Fibroblast of skin of scalp (primary cell): ENCODE data around the gene PHACTR3.

Experiments used
- DNase-seq: peaks from one replicate; pipeline ENCODE4 v3.0.0-alpha.2; 2013

PHACTR3 gene

DNA sequence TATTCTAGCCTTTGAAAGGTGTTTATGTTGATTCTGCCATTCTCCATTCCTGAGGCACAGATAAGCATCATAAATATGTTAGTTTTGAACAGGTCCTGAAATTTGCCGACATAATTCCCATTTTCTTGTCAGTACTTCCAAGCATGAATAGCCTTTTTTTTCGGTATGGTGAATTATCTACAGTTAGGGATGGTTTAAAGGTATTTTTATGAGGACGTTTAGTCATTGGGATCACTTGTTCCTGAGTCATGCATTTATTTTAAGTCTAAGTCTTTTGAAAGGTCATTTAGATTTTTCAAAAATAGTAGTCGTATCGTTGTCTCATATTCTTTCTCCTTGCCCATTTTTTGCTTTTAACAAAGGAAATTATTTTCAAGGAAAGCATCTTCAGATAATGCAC, 98.7 kb downstream of the PHACTR3 start:
- no peak for DNase-seq

DNA sequence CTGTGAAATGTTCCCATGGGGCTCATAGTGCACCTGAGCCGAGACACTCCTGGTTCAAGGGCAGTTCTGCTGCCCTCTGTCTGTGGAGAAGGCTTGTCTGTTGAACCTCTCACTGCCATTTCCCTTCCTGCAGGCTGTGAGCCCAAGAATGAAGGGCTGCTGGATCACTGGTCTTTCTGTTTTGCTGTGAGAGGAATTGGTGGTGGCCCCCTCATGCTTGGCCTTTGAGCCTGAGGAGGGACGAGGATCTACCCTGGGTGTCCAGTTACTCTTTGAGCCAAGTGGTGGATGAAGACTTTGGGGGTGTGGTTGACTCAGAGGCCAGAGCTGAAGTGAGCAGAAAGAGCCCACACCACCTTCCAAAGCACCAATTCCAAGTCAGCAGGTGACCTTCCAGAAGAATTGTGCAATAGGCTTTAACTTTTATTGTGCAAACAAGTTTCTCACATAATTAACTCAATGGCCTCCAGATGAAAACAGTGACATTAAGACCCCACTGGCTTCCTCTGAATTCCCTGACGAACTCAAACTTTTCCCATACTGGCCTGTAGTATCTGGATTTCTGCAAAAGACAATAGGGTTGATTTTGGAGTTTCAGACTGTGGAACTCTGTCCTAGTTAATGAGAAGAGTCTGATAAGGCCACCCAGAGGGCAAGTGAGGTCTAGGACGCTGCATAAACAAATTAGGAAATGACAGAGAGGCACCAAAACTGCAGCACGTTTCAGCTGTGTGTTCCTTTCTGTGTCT, 101.5 kb downstream of the PHACTR3 start:
- no peak for DNase-seq

DNA sequence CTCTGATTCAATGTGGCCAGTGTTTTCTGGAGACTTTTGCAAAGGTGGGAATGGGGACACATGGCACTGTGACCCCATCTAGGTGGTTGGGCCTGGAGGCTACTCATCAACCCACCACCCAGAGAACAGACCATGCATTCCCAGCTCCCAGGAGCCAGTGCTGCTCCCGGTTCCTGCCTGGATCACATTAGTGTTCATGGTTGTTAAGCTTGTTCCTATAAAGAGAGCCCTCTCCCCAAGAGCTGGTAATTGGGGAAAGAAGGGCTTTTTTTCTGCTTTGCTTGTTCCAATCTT, 102.0 kb downstream of the PHACTR3 start:
- DNase-seq = no peak

DNA sequence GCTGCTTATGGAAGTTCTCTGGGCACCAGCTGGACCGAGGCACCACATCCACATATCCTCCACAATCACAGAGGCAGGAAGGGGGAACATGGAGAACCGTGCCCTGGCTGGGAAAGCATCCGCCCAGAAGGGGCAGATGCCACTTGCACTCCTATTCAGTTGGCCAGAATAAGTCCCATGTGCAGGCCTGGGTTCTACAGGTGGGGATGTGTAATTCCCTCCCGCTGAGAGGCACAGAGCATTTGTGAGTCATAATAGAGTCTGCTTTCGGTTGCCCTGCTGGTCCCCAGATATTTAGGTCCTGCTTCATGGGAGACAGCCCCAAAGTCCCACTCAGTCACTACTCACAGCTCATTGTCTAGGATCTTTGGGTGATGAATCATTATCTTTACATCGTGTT, 104.0 kb downstream of the PHACTR3 start:
- DNase-seq = no peak

DNA sequence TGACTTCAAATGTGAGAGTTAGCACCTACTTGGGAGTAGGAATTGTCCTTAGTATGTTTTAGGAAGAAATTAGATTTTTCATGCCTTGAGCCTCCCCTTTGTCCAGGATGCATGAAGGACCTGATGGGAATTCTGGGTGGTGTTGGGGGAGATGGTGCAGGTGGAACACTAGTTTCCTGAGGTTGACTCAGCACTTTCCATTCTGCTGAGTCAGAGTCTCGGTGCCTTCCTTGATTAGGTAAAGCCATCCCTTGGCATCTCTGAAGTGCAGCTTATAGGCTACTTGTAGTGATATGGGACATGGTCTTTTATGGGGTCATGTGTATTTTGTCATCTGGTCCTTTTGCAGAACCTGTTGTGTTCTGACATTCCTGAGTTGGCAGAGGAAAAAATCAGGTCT, 105.3 kb downstream of the PHACTR3 start:
- no peak for DNase-seq

DNA sequence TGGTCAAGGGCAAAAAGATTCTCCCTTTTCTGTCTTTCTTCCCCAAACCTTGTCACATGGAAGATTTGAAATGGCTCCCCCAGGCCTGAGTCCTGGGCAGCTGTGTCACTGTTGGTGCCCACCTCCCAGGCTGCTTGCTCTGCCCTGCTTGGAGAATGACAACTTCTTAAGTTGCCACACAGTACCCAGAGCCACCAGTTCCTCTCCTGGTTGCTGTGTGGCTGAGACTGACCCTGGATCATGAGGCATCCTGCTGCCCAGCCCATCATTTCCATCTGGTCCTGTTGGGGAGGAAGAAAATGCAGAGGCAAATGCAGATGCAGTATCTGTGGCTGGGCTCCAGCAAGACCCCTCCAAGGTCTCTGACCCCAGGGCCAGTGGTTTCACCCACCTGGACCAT, 113.7 kb downstream of the PHACTR3 start:
- DNase-seq = no peak

DNA sequence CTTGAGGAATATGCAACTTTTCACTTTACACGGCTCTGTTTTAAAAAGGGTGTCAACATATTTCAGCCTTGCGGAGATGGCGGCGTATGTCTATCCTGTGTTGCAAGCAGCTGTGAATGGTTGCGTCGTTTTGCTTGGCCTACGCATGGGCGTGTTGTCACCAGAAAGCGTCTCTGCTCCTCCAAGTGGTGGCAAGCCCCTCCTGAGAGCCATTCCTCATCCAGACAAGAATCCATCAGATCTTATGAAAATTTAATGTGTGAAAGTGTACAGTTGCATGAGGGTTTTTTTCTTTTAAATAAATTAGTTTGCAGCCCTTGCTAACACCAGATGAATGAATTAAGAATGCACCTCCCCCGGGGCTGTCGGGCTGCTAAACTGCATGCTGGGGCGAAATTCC, 114.4 kb downstream of the PHACTR3 start:
- no peak for DNase-seq

DNA sequence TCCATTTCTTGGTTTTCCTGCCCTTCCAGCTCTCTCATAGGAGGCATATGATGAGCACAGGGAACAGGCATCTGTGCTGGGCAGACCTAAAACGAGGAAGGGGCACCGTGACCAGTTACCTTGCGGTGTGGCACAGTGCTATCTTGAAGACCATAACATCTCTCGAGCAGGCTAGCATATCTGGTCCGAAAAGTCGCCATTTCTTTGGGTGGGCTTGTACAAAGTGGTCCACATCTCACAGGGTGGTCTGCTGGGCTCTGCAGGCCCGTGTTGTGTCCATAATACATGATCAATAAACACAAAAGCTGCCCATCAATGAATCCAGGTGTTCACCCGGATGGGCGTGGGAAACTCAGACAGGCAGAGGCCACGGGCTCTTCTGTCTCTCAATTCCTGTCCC, 115.7 kb downstream of the PHACTR3 start:
- DNase-seq = no peak

DNA sequence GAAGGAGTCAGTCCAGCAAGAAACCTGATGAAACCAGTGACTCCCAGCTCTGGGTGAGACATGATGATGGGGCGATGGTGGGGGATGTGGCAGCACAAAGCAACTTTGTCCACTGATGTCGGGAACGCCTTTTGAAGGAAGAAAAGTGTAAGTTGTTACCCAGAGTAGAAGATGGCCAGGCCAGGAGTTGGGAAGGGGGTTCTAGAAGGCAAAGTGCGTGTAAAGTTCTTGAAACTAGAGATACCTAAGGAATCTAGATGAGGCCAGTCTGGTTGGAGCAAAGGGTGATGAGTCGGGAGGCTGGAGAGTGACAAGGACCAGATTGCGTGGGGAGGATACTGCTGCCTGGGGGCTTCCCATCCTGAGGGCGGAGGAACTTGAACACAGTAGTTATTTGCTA, 117.0 kb downstream of the PHACTR3 start:
- DNase-seq = no peak

DNA sequence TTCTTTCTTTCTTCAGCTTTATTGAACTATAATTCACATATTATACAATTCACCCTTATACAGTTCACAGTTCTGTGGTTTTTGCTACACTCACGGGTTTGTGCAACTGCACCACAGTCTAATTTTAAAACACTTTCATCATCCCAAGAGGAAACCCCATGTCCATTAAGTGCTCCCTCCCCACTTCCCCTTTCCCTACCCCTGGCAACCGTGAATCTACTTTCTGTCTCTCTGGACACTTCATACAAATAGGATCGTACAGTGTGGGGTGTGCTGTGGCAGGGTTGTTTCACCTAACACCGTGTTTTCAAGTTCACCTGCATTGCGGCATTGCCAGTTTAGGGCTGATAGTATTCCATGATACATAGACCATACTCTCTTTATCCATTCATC, 118.8 kb downstream of the PHACTR3 start:
- no peak for DNase-seq

DNA sequence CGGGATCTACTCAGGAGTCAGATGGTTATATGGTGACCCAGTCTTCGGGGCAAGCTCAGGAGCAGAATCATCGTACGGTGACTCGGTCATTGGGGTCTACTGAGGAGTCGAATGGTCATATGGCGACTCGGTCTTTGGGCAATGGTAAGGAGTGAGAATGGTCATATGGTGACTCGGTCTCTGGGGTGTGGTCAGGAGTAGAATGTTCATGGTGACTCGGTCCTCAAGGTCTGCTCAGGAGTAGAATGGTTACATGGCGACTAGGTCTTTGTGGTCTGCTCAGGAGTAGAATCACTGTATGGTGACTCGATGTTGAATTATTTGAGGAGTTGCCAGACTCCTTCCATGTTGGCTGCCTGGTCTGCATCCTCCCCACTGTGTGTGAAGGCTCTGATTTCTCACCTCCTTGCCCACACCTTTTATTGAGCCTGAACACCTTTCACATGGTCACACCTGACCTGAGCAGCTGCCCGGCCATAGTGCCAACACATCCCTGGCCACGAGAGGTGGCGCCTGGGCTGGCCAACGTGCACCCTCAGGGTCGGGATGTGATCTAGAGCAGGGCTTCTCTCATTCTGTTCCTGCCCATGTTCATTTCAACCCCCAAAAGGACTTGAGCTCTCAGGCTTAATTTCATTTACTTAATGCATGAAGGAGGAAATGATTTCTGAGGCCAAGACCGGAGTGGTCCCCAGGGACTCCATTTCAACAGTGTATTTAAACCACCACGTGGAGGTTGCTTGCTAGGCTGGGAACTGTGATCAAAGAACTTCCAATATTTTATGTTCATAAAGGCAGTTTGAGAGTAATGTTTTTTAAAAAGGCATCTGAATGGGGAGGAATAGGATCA, 119.5 kb downstream of the PHACTR3 start:
- DNase-seq = peak; percentile 64

DNA sequence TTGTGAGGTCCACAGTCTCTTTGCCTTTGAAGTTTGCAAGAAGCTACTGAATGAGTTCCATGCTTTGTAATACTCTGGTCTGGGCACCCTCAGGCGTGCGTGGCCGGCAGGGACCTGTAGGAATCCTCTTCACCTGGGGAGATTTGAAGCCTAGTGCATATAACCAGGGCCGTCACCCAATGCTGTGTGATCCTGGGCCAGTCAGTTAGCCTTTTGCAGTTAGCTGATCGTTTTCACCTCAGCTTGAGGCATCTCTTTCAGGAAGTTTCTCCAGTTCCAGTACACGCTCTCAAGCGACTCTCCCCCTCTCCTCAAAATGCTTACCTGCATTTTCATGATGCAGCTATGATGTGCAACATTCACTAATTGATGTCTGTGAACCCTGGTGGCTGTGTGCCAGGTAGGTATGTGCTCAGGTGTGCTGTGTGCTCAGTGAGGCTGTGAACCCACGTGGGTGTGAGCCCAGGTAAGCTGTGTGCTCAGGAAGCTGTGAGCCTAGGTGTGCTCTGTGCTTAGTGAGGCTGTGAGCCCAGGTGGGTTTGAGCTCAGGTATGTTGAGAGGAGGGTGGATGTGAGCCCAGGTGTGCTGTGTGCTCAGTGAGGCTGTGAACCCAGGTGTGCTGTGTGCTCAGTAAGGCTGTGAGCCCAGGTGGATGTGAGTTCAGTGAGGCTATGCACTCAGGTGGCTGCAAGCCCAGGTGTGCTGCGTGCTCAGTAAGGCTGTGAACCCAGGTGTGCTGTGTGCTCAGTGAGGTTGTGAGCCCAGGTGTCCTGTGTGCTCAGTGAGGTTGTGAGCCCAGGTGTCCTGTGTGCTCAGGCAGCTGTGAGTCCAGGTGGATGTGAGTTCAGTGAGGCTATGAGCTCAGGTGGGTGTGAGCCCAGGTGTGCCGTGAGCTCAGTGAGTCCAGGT, 120.4 kb downstream of the PHACTR3 start:
- no peak for DNase-seq

DNA sequence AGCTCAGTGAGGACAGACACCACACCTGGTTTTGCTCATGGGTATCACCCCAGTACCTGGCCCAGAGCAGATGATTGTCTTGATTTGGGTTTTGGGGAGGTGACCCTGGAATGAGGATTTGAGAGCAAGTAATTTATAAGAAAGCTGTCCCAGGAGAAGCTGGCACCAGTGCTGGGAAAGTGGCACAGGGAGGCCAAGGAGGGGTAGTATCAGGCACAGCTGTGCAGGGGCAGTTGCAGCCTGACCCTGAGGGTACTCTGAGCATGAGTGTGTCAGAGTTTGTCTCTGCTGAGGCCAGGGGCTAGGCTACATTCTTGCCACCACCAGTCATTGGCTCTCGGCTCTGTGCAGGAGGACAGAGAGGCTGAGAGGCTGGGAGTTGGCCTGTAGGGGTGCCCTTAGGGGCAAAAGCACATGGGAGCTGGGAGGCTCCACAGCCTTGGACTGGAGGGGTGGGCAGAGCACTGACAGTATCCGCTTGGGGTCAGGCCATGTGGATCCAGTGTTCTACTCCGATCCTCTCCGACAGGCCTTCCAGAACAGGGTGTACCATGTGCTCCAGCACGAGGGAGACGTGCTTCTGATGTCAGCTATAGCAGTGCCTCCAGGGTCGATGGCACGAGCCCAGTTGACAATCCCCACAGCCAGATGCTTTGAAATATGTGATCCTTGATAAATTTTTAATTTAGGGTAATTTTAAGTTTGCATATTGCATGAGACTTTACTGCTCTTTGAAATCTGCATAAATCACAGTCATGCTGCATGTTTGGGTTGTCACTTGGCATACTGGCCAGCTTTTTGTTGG, 121.3 kb downstream of the PHACTR3 start:
- no peak for DNase-seq

DNA sequence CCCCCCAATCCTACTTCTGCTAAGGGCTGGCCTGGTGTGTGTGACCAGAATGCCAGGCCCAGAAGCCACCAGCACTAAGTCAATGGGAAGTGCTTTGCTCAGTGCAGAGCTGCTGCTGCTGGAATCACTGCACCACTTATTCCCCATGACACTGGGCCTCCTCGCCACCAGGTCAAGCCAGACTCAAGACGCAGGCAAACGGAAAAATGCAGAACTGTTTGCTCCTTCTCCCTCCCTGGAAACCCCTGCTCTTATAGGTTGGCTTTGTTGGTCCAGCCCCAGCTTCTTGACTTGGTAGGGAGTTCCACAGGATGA, 121.9 kb downstream of the PHACTR3 start:
- DNase-seq = no peak

DNA sequence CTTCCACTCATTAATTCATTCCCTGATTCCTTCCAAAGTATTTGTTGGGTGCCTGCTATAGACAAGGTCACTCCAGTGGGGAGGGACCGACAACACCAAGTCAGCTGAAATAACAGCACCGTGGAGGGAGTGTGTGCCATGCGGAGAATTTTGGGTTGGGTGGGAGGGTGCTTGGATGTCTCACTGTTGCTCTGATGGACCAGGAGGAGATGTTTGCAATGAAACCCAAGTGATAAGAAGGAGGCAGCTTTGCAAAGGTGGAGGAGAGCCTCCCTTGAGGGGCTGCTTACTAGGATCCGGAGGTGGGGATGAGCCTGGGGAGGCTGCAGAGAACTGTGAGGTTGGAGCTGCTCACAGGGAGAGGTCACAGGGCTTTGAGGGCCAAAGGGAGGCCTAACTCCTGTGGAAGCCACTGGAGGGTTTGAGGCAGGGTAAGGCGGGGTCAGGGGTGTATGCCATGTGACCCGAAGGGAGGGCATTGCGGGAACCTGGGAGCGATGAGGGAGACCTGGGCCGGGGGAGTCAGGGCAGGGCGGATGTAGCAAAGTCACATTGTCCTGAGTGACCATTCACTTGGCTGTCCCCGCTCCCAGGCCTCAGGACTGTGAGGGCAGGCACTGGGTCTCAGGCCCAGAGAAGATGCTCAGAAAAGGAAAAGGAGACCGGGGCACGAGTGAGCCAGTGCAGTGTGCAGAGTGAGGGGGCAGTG, 124.5 kb downstream of the PHACTR3 start:
- DNase-seq = no peak

DNA sequence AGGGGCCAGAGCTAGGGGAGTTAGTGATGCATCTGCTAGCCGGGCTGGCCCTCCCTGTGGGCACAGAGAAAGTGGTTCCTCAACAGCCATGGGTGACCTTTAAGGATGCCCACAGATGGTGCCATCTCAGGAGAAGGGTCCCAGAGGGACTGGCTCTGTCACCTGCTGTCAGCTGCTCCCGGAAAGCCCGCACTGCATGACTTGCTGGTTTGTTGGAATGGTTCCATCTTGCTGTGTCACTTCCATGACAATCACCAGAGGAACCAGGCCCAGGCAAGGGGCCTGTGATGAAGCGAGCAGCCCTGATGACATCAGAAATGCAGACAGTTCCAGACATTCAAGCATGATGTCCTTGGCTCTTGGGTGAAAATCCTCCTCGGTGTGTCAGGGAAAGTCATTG, 125.2 kb downstream of the PHACTR3 start:
- DNase-seq = no peak

DNA sequence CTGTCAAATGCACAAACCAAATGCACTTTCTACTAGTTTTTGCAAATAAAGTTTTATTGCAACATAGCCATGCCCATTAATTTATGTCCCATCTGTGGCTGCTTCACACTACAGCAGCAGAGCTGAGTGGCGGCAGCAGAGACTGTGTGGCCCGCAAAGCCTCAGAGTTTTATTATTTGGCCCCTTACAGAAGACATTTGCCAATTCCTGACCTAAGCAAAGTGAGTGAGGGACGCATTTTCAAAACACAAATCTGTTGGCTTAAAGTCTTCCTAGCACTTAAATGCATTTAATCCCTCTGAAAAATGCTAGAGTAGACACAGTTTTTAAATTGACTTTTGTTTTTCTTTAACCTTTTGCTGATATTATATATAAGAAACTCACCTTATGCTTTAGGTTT, 126.4 kb downstream of the PHACTR3 start:
- no peak for DNase-seq

DNA sequence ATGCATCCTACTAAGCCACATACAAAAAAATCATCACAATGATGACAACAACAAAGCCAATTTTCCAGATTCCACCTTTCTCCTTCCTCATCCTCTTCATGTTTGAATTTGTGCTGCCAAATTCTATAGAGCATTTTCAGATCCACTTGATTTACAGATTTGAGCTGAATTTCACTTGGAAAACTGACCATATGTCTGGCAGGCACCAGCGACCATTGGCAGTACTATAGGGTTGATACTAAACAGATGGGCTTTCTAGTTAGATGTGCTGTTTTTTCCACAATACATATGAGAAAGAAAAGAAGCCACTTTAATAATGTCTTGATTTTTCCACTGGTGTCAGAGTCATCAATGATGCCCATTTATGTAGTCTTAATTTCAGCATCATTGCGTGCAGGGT, 127.0 kb downstream of the PHACTR3 start:
- DNase-seq = no peak

DNA sequence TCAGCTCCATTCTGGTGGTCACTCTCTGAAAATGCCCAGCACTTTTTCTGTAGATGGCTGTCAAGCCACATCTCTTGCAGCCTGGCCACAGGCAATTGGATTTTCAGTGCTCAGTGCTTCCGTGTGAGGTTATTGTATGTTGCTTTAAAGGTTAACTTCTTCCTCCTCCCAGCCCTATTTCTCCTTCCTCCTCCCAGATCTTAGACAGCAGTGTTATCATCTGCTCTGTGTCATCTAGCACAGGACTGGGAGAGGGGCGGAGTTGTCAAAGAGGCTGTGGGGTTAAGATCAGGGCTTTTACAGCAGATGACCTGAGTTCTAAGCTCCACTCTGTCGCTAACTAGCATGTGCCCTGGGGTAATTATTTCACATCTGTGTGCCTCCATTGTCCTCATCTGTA, 129.0 kb downstream of the PHACTR3 start:
- DNase-seq = no peak

DNA sequence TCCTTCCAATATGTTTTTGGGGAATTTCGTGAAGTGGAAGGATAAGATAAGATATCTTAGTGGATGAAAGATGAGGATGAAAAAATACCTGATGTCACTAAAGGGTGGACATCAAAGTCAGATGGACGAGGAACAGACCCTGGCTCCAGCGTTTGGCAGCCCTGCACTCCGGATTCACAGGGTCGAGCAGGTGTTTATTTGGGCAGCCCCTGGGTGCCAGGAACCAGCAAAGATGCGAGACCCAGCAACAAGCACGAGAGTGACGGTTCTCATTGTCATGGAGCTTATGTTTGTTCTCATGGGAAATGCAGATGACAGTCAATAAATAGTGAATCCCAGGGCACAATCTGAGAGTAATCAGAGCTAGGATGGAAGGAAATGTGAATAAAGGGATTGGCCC, 131.1 kb downstream of the PHACTR3 start:
- DNase-seq = no peak

DNA sequence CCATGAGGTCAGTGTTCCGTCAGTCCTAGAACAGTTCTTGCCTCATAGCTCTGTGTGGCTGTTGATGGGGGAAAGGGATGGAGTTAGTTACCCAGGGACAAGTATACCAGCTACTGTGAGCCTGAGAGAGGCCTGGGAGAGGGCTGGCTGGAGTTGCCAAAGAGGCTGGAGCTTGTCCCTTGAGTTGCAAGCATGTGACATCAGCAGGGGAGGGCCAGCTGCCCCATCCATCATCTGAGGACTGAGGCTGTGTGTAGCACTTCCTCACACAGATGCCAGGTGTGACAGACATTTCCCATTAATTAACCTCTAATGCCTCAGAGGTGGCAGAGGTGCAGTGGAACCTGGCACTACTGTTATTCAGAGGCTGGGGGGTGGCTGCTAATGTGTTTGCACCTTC, 131.6 kb downstream of the PHACTR3 start:
- DNase-seq = no peak

DNA sequence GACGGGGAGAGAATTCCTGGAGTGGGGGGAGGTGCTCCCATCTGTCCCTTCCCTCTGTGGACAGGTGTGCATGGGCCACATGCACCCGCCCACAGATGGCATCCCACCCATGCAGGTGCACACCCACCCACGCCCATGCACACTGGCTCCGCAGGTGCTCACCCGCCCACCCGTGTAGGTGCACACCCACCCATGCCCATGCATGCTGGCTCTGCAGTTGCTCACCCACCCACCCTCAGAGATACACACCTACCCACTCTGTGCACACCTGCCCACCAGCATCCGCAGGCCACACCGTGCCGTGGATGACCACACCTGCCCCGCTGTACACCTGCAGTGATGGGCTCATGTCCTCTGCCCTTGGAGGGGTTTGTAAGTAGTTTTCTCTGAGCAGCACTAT, 132.0 kb downstream of the PHACTR3 start:
- DNase-seq = no peak
